GM12891 (cell line): ENCODE results near the gene IMPACT.

ENCODE experiments used
- POLR2A ChIP-seq: IDR thresholded peaks from 2 replicates; pipeline ENCODE4 v1.6.1; 2011; ENCODE audit warnings: low read depth, low read length, control low read depth
- SPI1 ChIP-seq: IDR thresholded peaks from 2 replicates; pipeline ENCODE4 v1.6.1; 2011; ENCODE audit warnings: low read depth, low read length, control low read depth
- TAF1 ChIP-seq: IDR thresholded peaks from 2 replicates; pipeline ENCODE4 v1.6.1; 2011; ENCODE audit warnings: low read depth, low read length, control low read depth

- no peak for TF ChIP-seq SPI1
- TF ChIP-seq POLR2A: no peak
- no peak for TF ChIP-seq TAF1
Observed at GRCh38 chr18:24485681-24486080, 59.2 kb downstream of the IMPACT start.
